HG02884 (cell line): ENCODE results near the gene SYTL5.
"Not testable (repeated sequence)": the region's sequence is repeated elsewhere in the genome, so short reads cannot be mapped to it uniquely, and the experiment has no call there.

Source experiments
- ATAC-seq: cut with Tn5 transposase; IDR thresholded peaks from one replicate; pipeline ENCODE4 v1.9.1; 2021; ENCODE audit warnings: mild to moderate bottlenecking, moderate library complexity; ENCODE audit not compliant: unreplicated experiment

The SYTL5 gene

DNA sequence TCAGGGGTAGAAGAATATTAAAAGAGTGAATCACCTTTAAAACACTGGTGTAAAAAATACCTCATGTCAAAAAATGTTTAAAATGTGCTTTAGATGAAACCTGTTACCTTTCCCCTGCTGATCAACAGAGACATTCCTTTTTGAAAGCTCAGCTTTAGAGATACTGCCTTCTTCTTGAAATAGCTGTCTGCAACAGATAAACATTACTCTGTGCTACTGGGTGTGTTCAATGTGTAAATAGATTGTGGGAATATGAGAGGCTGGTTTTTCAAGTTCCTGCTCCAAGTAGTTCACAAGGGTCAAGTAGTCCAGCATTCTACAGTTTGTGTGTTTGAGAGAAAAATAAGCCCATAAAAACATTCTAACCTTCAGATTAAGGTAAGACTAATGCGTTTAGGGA is at the start of gene SYTL5:
SYTL5 (plus strand) TSS at position 263 of the 400 bp plus-strand sequence. CDS start 27,337 bp downstream, outside the sequence.
- no peak for ATAC-seq

DNA sequence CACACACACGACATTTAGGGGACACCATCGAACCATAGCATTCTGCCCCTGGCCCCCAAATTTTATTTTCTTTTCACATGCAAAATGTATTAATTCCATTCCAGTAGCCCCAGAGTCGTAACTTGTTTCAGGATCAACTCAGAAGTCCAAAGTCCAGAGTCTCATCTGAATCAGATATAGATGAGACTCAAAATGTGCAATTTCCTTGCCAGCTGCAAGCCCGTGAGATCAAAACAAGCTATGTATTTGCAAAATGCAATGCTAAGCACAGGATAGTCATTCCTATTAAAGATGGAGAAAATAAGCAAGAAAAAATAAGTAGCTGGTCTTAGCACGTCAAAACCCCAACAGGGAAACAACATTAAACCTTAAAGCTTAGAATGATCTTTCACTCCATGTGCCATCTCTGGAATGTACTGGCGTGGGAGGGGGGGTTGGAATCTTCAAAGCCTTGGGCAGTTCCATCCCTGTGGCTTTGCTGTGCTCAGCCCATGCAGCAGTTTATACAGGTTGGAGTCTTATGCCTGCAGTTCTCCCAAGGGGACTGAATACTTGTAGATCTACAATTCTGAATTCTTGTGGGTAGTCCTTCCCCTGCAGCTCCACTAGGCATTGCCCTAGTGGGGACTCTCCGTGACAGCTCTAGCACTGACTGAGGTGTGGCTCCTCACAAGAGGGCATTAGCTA is 47.7 kb upstream of the SYTL5 start:
- ATAC-seq: no peak

DNA sequence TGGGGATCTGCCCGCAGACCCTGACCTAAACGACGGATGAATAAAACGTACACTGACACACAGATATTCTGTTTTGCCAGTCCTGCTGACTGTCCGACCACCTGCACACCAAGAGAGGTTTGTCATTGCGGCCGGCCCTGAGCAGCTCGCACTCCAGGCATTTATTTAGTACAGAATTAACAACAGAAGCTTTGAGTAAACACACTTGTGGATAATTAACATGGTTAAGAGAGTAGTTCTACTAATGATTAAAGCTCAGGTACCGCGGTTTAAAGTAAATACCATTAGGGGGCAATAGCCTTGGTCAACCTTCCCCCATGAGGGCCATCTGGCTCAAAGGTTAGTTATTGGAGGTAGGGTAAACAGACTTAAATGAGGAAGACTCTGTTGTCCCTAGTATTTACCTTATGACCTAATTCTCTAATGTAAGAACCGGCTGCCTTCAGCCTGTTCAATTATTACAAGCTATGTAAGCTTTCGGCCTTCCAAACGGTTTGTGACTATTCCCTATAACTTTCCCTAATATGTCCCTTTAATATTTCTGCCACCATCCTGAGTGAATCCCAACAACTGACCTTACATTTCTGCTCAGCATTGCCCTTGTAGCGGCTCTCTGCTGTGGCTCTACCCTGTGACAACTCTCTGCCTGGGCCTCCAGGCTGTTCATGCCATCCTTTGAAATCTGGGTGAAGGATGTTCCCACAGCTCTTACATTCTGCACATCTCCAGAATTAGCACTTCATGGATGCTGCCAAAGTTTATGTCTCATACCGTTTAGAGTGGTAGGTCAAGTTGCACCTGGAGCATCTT is 46.9 kb upstream of the SYTL5 start:
- no peak for ATAC-seq

DNA sequence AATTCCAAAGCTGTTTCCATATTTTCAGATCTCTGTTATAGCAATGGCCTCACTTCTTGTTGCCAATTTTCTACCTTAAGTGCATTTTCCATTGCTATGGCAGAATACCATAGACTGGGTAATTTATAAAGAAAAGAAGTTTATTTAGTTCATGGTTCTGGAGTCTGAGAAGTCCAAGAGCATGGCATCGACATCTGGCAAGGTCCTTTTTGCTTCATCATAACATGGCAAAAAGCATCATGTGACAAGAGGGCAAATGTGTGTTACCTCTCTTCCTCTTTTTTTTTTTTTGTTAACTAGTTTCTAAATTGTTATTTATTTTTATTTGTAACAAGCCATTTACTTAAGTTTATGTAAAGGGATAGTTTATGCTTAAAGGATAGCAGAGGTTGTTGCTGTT is 45.2 kb upstream of the SYTL5 start:
- no peak for ATAC-seq

DNA sequence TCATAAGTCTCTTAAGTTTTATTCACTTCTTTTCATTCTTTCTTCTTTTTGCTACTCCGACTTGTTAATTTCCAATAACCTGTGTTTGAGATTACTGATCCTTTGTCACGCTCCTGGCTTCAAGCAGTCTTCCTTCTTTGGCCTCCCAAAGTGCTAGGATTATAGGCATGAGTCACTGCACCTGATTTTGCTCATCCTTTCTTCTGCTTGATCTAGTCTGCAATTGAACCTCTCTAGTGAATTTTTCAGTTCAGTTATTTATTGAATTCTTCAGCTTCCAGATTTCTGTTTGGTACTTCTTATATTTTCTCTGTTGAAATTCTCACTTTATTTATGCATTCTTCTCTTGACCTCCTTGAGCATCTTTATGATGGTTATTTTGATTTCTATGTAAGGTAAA is 38.6 kb upstream of the SYTL5 start:
- no peak for ATAC-seq

DNA sequence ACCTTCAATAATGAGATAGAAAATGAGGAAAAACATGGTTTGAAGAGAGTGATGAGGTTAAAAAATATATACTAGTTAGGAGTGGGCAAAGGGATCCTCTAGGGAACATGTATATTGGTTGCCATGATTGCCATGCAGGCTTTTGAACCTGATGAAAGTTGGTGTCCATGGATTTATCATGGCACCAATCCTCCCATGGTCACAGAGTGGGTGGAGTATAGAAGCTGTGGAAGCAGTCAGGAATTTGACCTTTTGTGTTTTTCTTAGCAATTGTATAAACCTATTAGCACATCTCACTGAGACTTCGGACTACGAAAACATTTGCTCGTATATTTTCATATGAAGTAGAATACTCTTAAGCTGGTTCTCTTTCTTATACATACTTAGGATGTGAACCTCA is 30.9 kb upstream of the SYTL5 start:
- ATAC-seq: no peak

DNA sequence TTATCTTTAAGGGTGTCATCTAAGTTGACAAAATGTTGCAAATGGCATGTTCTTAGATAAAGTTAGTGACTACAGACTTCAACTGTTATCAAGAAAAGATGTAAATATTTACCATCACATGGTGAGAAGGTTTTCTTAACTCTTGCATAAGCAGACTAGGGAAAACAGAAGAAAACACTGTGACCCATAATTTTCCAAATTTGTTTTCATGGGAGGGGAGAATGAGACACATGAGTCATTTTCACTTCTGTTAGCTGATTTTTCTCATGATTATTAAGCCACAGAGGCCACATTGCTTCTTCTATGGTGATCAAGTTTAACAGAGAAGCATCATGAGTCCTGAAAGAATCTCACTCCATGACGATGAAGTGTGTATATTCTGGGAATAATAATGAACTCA is 30.2 kb upstream of the SYTL5 start:
- ATAC-seq: no peak

DNA sequence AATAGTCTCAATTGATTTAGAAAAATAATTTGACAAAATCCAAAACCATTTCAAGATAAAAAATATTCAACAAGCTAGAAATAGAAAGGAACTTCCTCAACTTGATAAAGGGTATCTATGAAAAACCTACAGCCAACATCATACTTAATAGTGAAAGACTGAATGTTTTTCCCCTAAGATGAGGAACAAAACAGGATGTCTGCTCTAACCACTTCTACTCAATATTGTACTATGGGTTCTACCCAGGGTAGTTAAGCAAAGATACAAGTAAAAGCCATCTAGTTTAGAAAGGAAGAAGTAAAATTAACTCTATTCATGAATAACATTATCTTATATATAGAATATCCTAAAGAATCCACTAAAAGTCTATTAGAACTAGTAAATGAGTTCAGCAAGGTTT is 21.5 kb upstream of the SYTL5 start:
- ATAC-seq: no peak

DNA sequence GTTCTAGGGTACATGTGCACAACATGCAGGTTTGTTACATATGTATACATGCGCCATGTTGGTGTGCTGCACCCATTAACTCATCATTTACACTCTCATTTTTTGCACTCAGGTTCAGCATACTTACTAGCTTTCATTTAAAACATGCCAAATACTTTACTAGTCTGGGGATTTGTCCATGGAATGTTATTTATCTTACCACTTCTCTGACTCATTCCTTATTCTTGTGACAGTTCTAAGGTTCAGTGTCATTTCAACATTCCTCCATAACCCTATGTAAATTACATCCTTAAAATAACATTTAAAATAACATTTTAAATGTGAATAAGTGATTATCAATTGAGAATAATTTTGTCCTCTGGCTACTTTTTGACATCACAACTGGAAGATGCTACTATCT is 19.5 kb upstream of the SYTL5 start:
- no peak for ATAC-seq

DNA sequence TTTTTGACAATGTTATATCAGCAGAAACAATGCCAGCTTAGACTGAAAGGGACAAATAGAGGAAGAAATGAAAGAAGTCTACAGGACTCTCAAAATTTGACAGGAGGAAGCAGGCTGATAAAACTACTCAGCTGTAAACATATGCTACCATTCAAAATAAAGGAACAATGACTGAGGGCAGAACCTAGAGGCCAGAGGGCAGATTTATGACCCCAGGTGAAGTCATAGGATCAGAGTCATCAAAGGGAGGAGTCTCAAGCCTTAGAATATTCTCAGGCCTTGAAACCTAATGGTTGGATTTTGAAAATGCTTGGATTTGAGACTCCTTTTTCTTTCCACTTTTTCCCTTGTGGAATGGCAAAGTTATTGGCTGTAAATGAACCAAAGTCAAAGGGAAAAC is 17.0 kb upstream of the SYTL5 start:
- ATAC-seq: no peak

DNA sequence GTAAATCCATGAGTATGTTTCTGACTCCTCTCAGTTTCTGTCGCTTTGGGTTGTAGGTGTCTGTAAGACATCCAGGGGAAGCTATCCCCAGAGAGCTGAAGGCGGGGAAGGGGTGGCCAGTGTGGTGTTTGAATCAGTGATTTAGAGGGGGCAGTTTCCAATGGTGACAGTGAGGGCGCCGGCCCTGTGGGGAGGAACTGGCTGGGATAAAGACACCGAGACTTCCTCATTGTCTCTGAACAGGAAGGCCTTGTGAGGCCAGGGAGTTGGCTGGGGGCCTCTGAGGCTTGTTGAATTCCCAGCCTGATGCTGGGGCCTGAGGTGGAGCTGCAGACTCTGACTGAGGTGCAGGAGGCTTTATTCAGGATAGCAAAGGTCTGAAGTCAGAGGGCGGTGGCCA is 15.1 kb upstream of the SYTL5 start:
- ATAC-seq: not testable (repeated sequence)

DNA sequence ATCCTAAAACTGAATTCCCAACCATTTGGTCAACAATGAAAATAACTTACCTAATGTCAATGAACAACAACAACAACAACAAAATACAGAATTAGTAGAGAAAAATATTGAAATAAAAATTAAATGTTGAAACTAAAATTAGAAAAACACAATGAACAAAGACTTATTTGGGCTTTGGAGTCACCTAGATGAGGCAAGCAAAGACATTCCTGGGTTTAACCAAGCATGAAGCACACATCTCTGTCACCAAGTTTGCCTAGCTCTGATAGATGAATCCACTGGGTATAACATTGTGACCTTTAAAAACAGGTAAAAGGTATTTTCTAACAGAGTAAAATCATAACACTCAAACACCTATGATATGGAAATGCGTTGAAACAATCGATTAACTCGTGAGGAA is 13.2 kb upstream of the SYTL5 start:
- ATAC-seq: no peak

DNA sequence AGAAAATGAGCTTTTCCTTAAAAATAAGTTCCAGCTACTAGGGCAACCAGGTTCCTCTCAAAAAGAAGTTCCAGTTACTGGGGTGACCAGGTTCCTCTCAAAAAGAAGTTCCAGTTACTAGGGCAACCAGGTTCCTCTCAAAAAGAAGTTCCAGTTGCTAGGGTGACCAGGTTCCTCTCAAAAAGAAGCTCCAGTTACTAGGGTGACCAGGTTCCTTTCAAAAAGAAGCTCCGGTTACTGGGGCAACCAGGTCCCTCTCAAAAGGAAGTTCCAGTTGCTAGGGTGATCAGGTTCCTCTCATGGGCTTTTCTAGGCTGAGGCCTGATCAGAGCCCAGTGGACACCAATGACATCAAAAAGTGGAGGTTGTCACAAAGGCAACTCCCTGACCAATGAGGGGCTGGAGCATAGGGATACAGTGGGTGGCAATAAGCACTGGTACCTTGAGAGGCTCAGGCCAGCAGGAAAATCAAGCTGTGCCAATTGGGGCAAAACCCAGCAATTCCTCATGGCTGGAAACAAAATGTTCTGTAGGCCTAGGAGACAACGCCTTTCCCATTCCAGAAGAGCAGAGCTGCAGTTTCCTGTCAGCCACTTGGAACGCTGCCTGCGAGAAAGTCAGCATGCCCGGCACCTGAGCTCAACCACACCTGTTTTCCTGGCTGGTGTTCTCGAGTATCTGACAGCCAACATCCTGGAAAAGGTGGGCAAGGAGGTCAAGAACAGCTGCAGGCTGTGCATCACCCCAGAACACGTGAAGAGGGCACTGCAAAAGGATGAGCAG is 12.3 kb upstream of the SYTL5 start:
- no peak for ATAC-seq

DNA sequence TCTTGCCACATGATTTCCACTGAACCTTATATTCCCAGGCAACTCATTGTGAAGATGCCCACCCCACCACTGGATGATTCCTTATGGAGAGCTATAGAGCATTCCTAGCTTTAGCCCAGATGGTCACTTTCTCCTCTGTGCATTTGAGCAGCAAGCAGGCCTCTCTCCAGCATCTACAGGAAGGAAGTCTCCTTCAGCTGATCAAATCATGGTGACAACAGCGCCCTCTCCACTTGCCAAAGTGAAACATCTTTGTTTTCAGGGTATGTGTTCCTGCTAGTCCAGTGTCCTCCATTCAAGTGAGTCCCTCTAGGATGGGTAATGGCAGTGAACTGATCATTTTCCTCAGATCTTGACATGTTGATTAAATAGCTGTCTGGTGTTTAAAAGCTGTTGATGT is 10.9 kb upstream of the SYTL5 start:
- no peak for ATAC-seq

DNA sequence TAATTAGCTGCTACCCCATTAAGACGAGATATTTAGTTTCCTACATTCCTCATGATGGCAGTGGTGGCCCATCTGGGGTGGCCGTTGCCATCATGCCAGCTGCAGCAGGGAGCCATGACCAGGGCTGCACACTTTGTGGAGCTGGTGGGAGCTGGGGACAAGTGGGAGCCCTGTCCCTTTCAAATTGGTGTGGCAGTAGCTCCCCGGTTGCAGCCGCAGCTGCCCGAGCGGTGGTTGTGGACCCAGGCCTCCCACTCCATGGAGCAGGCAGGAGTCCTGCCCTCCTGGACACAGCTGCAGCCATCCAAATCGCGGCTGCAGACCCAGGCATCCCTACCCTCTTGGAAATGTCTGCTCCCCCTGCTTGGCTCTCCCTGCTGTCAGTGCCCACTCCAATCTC is 9.3 kb upstream of the SYTL5 start:
- no peak for ATAC-seq

DNA sequence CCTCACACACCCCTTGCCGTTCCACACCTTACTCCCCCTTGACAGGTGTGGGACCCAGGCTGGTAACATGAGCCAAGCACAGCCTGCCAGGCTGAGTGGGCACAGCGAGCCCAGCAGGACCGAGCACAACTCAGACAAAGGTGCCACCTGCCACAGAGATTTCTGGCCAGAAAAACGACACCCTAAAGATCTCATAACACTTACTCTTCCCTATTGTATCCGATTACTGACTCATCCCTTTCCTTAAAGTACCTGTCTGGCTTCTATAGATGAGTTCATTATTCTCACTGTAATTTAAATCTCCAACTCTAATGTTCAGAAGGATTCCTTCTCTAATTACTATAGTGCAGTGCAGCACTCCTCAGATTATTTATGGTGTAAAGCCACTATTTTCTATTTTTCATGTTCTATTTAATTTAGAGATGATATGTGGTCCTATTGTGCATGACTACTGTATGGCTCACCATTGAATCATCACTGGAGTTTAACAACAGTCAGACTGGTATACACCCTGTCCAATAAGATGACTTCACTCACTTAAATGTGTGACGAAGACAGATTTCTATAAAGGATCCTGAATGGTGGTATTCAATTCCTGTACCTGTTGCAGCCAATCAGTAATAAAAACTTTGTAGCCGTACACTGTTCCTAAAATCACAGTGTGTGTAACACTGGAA is 7.6 kb upstream of the SYTL5 start:
- ATAC-seq: no peak

DNA sequence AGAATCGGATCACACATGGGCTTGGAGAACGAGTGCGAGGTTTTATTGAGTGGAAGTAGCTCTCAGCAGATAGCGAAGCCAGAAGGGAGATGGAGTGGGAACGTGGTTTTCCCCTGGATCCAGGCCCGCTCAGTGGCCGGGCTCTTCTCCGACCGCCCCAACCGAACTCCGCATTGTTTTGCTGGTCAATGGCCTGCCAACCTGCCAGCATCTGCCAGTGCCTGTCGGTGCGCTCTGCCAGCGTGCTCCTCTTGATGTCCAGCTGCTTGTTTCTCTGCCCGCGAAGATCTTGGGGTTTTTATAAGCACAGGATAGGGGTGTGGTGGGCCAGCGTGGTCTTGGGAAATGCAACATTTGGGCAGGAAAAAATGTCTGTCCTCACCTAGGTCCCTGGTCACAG is 5.6 kb upstream of the SYTL5 start:
- ATAC-seq: no peak

DNA sequence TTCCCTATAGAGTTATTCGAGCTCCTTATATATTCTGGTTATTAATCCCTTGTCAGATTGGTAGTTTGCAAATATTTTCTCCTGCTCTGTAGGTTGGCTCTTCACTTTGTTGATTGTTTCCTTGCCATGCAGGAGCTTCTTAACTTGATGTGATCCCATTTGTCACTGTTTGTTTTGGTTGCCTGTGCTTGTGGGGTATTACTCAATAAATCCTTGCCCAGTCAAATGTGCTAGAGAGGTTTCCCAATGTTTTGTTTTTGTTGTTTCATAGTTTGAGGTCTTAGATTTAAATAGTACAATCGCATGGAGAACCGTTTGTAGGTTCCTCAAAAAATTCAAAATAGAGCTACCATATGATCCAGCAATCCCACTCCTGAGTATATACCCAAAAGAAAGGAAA is 2.3 kb upstream of the SYTL5 start:
- ATAC-seq: no peak

DNA sequence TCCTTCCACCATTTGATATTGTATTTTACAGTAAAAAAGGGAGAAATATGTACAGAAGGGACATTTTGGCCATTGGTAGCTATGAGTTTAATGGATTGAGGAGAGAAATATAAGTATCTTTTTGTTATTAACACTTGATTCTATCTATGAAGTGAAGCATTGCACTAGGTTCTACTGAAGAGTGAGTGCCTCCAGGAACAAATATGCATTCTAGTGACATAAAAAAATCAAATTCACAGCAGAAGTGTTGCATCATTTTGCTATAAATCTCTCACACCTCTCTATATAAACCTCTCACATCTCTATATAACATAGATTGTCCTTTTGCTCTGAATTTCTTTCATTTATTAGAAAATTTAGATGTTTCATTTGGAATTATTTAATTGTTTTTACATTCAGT is 425 bp downstream of the SYTL5 start:
- no peak for ATAC-seq

DNA sequence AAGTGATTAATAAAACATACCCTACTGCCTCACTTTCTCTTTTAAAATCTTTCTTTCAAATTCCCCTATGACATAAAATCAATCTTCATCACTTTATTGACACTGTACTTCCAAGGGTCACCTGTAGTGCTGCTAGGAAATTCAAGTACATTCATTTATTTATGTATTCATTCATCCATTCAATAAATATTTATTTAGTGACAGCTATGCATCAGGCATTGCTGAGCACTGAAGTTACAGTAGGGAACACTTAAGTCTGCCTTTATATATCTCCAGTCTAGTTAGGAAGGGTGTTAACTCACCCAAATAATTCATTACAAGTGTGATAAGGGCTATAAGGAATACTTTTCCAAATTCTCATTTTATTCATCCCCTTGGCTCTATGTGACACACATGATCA is 2.3 kb downstream of the SYTL5 start:
- no peak for ATAC-seq

DNA sequence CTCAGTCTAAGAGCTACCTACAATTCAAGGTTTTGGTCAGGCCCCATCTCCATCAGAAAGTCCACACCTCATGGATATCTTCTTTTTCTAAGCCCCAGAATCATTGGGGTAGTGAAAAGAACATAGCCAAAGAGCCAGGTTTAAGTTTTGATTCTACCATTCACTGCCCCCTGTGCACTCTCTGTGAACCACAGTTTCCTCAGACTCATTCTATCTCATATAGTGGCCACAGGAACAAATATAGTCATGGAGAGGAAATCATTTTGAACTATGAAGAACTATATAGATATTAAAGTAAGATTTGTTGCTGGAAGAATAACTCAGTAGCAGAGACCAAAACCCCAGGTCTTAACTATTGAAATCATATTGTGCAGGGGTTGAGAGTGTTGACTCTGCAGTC is 3.3 kb downstream of the SYTL5 start:
- no peak for ATAC-seq
